DOHH2 (cell line): ENCODE measurements around the gene RAD23B.

Experiments
- H3F3A ChIP-seq: fragments of 200-600 bp; sonication (generic), shearing (Covaris generic); 2 replicates; pipeline ENCODE4 v1.6.0; 2016; ENCODE audit warnings: antibody characterized with exemption, mild to moderate bottlenecking; ENCODE audit not compliant: control insufficient read depth, insufficient read depth
- H3K27ac ChIP-seq: fragments of 200-600 bp; sonication (generic); 2 replicates; pipeline ENCODE4 v1.5.1; 2014; ENCODE audit warnings: low read depth, mild to moderate bottlenecking, low read length, moderate library complexity
- H3K27me3 ChIP-seq: fragments of 200-600 bp; sonication (generic); 2 replicates; pipeline ENCODE4 v1.6.1; 2014; ENCODE audit warnings: mild to moderate bottlenecking, low read length, mixed read lengths; ENCODE audit not compliant: control insufficient read depth
- H3K36me3 ChIP-seq: fragments of 200-600 bp; sonication (generic); 2 replicates; pipeline ENCODE4 v1.6.1; 2014; ENCODE audit warnings: mild to moderate bottlenecking, low read length, moderate library complexity, mixed read lengths; ENCODE audit not compliant: control insufficient read depth
- H3K4me1 ChIP-seq: fragments of 200-600 bp; sonication (generic); 2 replicates; pipeline ENCODE4 v1.6.1; 2014; ENCODE audit warnings: mild to moderate bottlenecking, low read length, mixed read lengths; ENCODE audit not compliant: control insufficient read depth
- H3K4me2 ChIP-seq: fragments of 200-600 bp; sonication (generic); 2 replicates; pipeline ENCODE4 v1.6.0; 2014; ENCODE audit warnings: mild to moderate bottlenecking, low read length, moderate library complexity
- H3K4me3 ChIP-seq: fragments of 200-600 bp; sonication (generic); 2 replicates; pipeline ENCODE4 v1.5.1; 2014; ENCODE audit warnings: mild to moderate bottlenecking, low read length, mixed read lengths
- H3K79me2 ChIP-seq: fragments of 200-600 bp; sonication (generic); 2 replicates; pipeline ENCODE4 v1.6.1; 2014; ENCODE audit warnings: mild to moderate bottlenecking, low read length, mixed read lengths; ENCODE audit not compliant: control insufficient read depth
- H3K9me2 ChIP-seq: fragments of 200-600 bp; sonication (generic); replicated peaks from 2 replicates; pipeline ENCODE4 v1.6.1; 2014; ENCODE audit warnings: mild to moderate bottlenecking, low read length, mixed read lengths; ENCODE audit not compliant: control insufficient read depth
- H3K9me3 ChIP-seq: fragments of 200-600 bp; sonication (generic); 2 replicates; pipeline ENCODE4 v1.6.1; 2014; ENCODE audit warnings: antibody characterized with exemption, low read length, mixed read lengths; ENCODE audit not compliant: control insufficient read depth, insufficient read depth
- H4K20me1 ChIP-seq: fragments of 200-600 bp; sonication (generic); 2 replicates; pipeline ENCODE4 v1.6.0; 2014; ENCODE audit warnings: low read depth, mild to moderate bottlenecking, antibody characterized with exemption, low read length, moderate library complexity; ENCODE audit not compliant: control insufficient read depth, insufficient read depth
- EZH2phosphoT487 ChIP-seq: fragments of 200-600 bp; sonication (generic); IDR thresholded peaks from 2 replicates; pipeline ENCODE4 v1.6.1; 2017; ENCODE audit warnings: borderline replicate concordance, mild to moderate bottlenecking, antibody characterized with exemption, low read length, moderate library complexity, mixed read lengths
- TF ChIP-seq, protein P1 (sequence below): fragments of 200-600 bp; sonication (generic); IDR thresholded peaks from one replicate; pipeline ENCODE4 v1.5.1; 2014; ENCODE audit warnings: antibody characterized with exemption, mild to moderate bottlenecking, low read depth, low read length; ENCODE audit not compliant: poor library complexity, severe bottlenecking

The RAD23B gene

DNA sequence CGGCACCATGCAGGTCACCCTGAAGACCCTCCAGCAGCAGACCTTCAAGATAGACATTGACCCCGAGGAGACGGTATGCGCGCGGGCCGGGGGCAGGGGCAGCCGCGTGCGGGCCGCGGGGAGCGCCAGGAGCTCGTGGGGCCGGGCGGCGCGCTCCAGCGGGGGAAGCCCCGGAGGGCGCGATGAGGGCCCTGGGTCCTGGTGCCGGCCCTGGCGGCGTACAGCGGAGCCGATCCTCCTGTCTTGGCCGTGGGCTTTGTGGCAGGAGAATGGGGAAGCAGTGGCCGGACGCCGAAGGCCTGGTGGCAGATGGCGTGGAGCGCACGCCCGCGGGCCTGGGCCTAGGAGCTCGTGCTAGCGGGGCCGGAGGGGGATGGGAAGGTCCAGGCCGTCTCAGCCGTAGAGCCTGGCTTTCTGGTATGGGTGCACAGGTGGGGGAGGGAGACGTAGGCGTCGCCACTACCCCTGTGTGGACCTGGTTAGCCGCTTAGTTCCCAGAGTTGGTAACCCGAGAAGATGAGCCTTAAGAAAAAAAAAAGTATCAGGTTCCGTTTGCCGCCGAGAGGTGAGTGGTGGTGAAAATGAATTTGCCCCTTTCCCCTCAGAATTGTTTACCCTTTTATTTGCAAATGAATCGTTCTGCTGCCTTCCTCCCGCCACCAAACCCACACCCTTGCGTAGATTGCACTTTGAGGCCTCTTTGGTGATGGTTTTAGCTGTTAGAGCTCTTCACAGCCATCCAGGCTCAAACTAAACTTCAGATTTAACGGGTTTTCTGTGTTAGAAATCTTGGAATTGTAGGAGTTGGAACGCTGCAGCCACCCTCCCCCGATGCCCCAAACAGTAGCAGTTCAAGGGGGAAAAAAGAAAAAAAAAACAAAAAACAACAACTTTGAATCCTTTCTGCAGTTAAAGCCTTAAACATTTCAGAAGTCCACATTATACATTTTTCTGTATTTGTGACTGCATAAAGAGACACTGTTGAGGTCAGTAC lies 841 bp downstream of the RAD23B start:
- H3K9me2 ChIP-seq = no peaks in the 10 kb centered on the region
- no peaks in the 10 kb centered on the region for H3F3A ChIP-seq
- peaks cover 62% of the 10 kb centered on the region for H3K79me2 ChIP-seq
- peaks cover 56% of the 10 kb centered on the region for H3K4me1 ChIP-seq
- H3K4me3 ChIP-seq = peak overlapping the region; percentile 86
- peaks cover 34% of the 10 kb centered on the region for H3K36me3 ChIP-seq
- no peak for TF ChIP-seq EZH2phosphoT487
- TF ChIP-seq, protein P1, sequence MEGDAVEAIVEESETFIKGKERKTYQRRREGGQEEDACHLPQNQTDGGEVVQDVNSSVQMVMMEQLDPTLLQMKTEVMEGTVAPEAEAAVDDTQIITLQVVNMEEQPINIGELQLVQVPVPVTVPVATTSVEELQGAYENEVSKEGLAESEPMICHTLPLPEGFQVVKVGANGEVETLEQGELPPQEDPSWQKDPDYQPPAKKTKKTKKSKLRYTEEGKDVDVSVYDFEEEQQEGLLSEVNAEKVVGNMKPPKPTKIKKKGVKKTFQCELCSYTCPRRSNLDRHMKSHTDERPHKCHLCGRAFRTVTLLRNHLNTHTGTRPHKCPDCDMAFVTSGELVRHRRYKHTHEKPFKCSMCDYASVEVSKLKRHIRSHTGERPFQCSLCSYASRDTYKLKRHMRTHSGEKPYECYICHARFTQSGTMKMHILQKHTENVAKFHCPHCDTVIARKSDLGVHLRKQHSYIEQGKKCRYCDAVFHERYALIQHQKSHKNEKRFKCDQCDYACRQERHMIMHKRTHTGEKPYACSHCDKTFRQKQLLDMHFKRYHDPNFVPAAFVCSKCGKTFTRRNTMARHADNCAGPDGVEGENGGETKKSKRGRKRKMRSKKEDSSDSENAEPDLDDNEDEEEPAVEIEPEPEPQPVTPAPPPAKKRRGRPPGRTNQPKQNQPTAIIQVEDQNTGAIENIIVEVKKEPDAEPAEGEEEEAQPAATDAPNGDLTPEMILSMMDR = no peak
- peak overlapping the region; percentile 89 for H3K4me2 ChIP-seq
- peaks cover 43% of the 10 kb centered on the region for H4K20me1 ChIP-seq
- no peaks in the 10 kb centered on the region for H3K9me3 ChIP-seq
- no peaks in the 10 kb centered on the region for H3K27me3 ChIP-seq
- peak overlapping the region; percentile 66 for H3K27ac ChIP-seq

DNA sequence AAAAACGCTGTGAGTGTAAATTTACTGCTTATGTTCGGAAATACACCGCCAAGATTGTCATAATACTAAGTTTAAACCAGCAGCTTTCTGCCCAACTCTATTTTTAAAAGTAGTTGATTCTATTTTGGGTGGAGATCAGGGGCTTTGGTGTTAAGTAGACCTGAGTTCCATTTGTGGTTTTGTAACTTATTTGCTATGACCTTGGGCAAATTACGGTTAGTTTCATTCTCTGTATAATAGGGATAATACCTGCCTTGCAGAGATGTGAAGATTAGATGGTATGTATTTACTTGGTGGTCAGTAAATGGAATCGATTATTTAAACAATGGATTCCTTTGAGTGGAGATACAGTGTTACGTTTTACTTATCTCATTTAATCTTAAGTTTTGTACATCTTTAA lies 1.6 kb downstream of the RAD23B start:
- Histone ChIP-seq H3K4me1 (peaks cover 61% of the 10 kb centered on the region), H3K27me3 (no peaks in the 10 kb centered on the region), H3K27ac (peak overlapping the region; percentile 66), H3K4me3 (peak overlapping the region; percentile 86), H3K4me2 (peak overlapping the region; percentile 89), H3K79me2 (peaks cover 69% of the 10 kb centered on the region), H3F3A (no peaks in the 10 kb centered on the region), H4K20me1 (peaks cover 49% of the 10 kb centered on the region), H3K9me2 (no peaks in the 10 kb centered on the region), H3K9me3 (no peaks in the 10 kb centered on the region), H3K36me3 (peaks cover 39% of the 10 kb centered on the region)
- TF ChIP-seq EZH2phosphoT487 = no peak
- TF ChIP-seq, protein P1 = no peak

DNA sequence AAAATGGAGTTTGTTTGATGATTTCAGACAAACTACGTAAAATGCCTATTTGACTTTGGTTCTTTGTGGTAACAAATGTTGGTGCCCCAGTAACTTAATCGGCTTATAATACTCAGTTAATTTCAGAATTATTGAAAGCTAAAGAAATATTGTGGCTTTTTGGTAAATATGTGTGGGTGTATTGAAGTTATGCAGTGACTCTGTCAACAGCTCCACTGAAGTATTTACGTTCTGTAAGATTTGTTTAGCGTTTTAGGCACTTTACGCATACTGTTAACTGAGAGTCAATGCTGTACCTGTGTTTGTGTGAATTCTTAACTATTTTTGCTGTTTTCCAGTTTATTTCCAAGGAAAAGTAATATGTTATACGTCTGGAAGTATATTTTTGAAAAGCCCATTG lies 2.2 kb downstream of the RAD23B start:
- Histone ChIP-seq H3K4me1 (peaks cover 67% of the 10 kb centered on the region), H3K27me3 (no peaks in the 10 kb centered on the region), H3K9me3 (no peaks in the 10 kb centered on the region), H3K4me2 (peak overlapping the region; percentile 89), H3K36me3 (peaks cover 45% of the 10 kb centered on the region), H3F3A (no peaks in the 10 kb centered on the region), H3K79me2 (peaks cover 76% of the 10 kb centered on the region), H3K4me3 (peak overlapping the region; percentile 86), H3K9me2 (no peaks in the 10 kb centered on the region), H3K27ac (no peak overlapping the region), H4K20me1 (peaks cover 56% of the 10 kb centered on the region)
- no peak for TF ChIP-seq EZH2phosphoT487
- TF ChIP-seq, protein P1 = no peak
